Ramos (cell line): ENCODE data around the gene NXPH4.

Experiments used
- in situ Hi-C: fragments of 300-500 bp; cut with MboI; formaldehyde crosslinking; loops from one replicate; pipeline ENCODE4 v1.14.3; 2022; ENCODE audit warnings: low sequenced_read_pairs; ENCODE audit not compliant: unreplicated experiment

The NXPH4 gene

GRCh38 chr12:57182918-57183575, 33.5 kb upstream of the NXPH4 start:
- in situ Hi-C loops = no loop called here

GRCh38 chr12:57183939-57184725, 32.5 kb upstream of the NXPH4 start:
- in situ Hi-C loops = no loop called here

GRCh38 chr12:57185403-57185802, 31.2 kb upstream of the NXPH4 start:
- in situ Hi-C loops = no loop called here

- in situ Hi-C loops = no loop called here
Measured at GRCh38 chr12:57185906-57186508, 30.6 kb upstream of the NXPH4 start.

GRCh38 chr12:57187222-57188089, 29.1 kb upstream of the NXPH4 start:
- in situ Hi-C loops = no loop called here

- in situ Hi-C loops = no loop called here
Measured at GRCh38 chr12:57188090-57188425, 28.5 kb upstream of the NXPH4 start.

GRCh38 chr12:57190037-57190436, 26.6 kb upstream of the NXPH4 start:
- in situ Hi-C loops = no loop called here

GRCh38 chr12:57190821-57191220, 25.8 kb upstream of the NXPH4 start:
- in situ Hi-C loops = no loop called here

GRCh38 chr12:57191410-57191809, 25.2 kb upstream of the NXPH4 start:
- in situ Hi-C loops = no loop called here

- in situ Hi-C loops = no loop called here
Measured at GRCh38 chr12:57192920-57193319, 23.7 kb upstream of the NXPH4 start.

- in situ Hi-C loops = no loop called here
Measured at GRCh38 chr12:57193706-57194245, 22.8 kb upstream of the NXPH4 start.

GRCh38 chr12:57194253-57194652, 22.3 kb upstream of the NXPH4 start:
- in situ Hi-C loops = no loop called here

GRCh38 chr12:57195186-57195585, 21.4 kb upstream of the NXPH4 start:
- in situ Hi-C loops = no loop called here

- in situ Hi-C loops = no loop called here
Measured at GRCh38 chr12:57195611-57196371, 20.8 kb upstream of the NXPH4 start.

- in situ Hi-C loops = no loop called here
Measured at GRCh38 chr12:57196439-57196838, 20.2 kb upstream of the NXPH4 start.

- in situ Hi-C loops = no loop called here
Measured at GRCh38 chr12:57196956-57197355, 19.6 kb upstream of the NXPH4 start.

- in situ Hi-C loops = no loop called here
Measured at GRCh38 chr12:57198329-57198728, 18.3 kb upstream of the NXPH4 start.

- in situ Hi-C loops = no loop called here
Measured at GRCh38 chr12:57199191-57199590, 17.4 kb upstream of the NXPH4 start.

GRCh38 chr12:57200497-57200896, 16.1 kb upstream of the NXPH4 start:
- in situ Hi-C loops = no loop called here

GRCh38 chr12:57201219-57201618, 15.4 kb upstream of the NXPH4 start:
- in situ Hi-C loops = no loop called here
